GM19025 (cell line): ENCODE measurements around the gene FBXO46.
"Not testable (repeated sequence)": the region's sequence is repeated elsewhere in the genome, so short reads cannot be mapped to it uniquely, and the experiment has no call there.

Experiments
- ATAC-seq: cut with Tn5 transposase; IDR thresholded peaks from one replicate; pipeline ENCODE4 v1.9.1; 2021; ENCODE audit warnings: mild to moderate bottlenecking, low read depth, moderate library complexity; ENCODE audit not compliant: unreplicated experiment

The FBXO46 gene

DNA sequence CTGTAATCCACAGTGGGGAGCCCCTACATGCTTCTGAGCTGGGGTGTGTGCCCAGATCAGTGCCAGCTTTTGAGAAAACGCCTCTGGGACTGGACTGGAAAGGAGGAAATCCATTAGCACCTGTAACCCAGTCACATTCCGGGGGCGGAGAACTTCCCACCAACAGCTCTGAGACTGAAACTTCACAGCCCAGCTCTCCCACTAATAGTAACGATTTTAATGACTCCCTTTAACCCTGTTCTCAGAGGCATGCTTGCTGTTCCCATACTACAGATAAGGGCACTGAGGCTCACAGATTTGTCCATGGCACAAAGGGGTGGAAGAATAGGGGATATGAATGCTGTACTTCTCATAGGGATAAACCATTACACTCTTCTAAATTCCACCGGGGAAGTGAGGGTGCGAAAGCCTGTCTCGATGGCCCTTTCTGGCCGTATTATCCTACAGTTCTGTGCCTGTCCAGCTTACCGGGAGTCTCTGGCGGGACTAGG lies 851 bp downstream of the FBXO46 start:
- ATAC-seq, result no peak

DNA sequence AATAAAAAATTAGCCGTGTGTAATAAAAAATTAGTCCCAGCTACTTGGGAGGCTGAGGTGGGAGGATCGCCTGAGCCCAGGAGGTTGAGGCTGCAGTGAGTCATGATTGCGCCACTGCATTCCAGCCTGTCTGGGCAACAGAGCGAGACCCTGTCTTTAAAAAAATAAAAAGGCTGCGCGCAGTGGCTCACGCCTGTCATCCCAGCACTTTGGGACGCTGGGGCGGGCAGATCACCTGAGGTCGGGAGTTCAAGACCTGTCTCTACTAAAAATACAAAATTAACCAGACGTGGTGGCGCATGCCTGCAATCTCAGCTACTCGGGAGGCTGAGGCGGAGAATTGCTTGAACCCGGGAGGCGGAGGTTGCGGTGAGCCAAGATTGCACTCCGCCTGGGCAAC lies 2.0 kb downstream of the FBXO46 start:
- not testable (repeated sequence) for ATAC-seq

DNA sequence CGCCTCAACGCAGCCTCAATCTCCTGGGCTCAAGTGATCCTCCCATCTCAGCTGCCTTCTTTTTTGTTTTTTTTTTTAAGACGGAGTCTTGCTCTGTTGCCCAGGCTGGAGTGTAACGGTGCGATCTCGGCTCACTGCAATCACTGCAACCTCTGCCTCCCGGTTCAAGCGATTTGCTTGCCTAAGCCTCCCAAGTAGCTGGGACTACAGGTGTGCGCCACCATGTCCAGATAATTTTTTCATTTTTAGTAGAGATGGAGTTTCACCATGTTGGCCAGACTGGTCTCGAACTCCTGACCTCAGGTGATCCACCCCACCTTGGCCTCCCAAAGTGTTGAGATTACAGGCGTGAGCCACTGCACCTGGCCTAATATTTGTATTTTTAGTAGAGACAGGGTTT lies 10.6 kb downstream of the FBXO46 start:
- ATAC-seq, result not testable (repeated sequence)

DNA sequence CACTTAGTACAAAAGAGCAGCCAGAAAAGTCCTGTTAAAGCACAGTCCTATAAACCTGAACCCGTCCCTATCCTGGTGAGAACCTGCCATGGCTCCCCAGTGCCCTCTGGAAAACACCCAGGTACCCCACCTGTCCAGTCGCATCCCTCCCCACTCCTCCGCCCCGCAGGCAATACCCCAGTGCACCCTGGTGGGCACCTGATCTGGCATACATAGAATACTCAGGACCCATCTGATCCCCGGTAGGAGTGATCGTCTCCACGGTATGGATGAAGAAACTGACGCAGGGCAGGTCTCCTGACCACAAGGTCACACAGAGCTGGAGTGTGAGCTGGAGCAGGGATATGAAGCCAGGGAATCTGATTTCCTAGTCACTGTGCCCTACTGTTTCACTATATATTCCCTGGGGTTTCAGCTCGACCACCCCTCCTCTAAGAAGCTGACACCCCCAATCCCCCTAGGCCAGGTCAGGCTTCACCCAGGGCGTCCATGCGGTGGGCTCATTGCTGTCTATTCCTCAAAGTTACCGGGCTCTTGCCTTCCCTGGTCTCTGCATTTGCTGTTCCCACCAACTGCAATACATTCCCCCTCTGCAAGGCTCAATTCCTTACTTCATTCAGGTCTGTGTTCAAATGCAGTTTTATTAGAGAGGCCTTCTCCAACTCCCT lies 12.6 kb downstream of the FBXO46 start:
- ATAC-seq, result no peak

DNA sequence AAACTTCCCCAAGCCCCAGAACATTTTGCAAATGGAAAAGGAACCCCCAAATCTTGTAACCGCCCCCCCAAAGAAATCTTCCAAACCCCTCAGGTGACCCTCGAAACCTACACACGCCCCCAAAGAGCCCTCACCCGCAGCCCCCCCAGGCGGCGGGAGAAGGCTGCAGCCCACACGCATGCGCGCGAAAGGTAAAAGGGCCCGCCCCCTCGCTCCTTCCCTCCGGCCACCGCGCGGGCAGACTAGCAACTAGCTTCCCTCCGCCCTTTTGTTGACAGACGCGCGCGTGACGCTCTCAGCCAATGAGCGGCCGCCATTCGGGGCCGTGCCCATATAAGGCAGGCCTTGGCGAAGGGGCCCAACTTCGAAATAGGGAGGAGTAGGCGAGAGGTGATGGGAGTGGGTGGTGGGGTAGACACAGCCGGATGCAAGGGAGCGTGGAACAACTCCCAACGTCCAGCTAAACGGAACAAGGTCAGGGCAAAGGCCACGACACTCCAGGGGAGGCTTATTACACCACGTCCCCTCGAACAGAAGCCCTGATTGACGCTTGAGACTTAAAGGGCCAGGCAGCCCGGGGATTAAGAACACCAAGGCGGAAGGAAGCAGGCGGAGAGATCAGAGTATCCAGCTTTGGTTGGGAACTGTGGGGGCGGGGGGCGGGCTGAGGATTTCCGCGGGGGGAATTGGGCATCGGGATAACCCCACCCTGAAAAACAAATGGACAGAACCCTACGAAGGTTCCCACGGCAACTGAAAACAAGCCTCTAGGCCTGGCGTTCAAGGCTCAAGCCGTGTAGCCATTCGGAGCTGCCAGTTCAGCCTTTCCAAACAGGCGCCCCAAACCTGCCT lies 13.3 kb downstream of the FBXO46 start:
- ATAC-seq, result peak; percentile 94

DNA sequence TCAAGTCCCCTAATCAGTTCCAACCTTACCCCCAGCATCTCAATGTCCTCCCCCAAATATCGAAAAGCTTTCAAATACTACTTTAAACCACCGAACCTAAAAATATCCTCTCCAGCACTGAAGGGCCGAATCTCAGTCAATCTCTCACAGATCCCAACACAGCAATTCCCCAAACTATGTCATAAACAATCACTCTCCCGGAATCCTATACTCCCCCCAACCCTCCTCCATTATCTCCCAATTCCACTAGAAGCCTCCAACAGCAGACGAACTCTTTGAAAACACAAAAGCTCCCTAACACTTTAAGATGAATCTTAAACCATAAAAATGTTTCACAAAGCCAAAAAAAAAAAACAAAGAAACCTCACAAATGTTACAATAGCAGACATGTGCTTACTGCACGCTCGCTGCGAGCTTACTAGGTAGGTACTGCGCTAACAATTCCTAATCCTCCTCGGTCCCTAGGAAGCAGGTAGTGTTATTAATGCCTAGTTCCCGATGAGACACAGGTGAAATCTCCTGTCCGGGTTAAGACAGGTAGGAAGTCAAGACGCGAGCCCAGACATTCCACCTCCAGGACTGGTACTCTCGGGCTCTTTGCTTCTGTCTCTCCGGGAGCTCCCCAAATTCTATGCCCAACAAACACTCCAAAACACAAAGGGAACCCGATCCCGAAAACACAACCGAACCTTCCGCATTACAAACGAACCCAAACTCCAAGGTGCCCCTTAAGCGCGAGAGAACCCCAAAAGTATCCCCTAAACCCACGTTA lies 14.2 kb downstream of the FBXO46 start:
- no peak for ATAC-seq

DNA sequence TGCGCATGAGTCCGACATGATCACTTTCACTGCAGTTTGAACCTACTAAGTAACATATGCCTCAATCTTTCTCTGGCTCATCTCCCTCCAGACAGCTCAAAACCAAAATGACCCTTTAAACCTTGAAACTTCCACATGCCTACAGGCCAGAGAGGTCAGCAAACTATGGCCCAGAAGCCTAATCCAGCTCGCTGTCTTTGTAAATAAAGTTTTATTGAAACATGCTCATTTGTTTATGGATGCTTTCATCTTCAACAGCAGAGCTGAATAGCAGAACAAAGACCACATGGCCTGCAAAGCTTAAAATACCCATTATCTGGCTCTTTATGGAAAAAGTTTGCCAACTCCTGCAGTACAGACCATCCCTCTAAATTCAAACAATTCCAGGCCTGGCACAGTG lies 15.6 kb downstream of the FBXO46 start:
- no peak for ATAC-seq

DNA sequence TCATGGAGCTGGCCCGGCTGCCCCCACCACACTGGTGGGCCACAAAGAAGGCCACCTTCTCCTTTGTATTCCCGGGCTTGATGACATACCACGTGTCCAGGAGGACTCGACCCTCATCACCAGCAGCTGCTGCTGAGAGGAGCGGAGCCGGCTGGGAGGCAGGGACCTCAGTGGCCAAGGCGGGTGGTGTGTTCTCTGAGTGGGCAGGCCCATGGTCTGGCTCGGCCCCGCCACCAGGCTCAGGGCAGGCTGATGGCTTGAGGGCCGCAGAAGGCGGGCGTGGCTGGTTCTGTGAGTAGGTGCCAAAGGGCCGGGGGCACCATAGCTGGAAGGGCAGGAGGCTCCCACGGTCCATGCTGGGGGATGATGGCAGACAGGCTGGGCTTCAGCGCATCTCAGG lies 17.6 kb downstream of the FBXO46 start:
- ATAC-seq, result no peak

DNA sequence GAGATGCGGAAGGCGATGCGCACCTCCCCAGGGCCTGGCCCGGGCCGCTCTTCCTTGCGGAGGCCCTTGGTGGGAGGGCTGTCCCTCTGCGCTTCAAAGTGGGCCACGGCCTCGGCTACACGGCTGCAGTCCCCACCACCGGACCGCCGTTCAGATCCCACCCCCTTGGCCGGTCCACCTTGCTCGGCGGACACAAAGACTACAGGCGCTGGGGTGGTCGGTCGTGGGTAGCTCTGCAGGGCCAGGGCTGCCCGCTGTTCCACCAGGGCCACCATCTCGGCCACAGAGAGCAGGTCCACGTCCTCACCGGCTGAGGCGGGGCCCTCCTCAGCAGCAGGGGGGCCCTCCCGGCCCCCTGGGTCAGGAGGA lies 18.0 kb downstream of the FBXO46 start:
- no peak for ATAC-seq

DNA sequence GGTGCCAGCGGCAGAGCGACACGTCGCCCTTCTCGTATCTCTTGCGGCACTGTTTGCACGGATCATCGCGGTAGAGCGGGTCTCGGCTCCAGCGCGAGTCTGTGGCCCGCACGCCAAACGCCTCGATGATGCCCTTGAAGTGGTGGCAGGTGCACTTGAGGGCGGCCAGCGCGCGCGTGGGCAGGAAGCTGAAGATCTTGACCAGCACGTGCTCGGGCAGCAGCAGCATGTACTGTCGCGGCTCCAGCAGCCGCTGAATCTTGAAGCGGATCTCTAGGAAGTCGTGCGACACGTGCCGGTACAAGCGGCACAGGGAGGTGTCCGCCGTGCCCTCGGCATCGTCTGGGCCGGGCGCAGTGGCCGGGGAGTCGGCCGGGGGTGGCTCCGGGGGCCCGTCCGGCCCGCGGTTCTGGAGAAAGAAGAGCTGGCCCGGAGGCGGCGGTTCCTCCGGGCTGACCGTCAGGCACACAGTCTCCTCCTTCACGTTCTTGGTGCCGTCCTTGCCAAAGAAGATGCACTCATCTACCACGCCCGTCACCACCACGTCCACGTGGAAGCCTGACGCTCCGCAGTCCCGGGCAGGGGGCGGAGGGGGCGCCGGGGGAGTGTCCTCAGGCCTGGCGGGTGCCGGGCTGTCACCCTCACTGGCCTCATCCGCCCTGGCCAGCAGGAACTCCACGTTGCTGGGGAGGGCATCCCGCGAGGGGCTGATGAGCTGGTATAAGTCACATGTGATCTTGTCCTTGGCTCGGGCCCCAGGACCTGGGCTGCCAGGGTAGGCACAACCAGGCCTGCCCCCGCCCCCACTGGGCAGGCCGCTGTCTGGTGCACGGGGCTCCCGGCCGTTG lies 18.6 kb downstream of the FBXO46 start:
- ATAC-seq, result no peak

DNA sequence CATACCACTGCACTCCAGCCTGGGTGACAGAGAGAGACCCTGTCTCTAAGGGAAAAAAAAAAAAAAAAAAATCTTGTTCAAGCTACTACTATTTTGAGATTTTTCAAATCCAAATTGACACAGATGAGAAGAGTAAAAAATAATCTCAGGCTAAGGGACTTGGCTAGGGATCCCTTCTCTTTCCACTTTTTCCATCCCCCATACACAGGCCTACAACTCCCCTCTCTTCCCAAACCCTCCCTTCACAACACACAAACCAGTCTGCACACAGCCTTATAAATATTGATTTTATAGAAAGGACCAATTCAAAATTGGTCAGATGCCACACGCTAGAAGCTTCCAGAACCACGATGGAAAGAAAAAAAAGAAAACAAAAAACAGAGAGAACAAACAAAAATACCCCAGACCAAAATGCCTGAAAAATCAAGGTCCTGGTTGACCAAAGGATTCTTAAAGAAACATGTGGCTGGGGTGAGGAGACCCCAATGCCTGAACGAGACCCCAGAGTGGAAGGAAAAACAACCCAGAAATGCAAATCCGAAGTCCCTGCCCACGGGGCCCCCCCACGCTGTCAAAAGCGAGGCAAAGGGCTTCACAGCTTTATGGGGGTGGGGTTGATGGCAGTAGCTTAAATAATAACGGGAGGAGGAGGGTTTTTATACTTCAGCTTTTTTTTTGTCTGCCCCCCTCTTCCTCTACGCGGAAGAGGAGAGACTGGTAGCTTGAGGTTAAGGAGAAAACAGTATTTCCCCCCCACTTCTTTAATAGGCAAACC lies 20.2 kb downstream of the FBXO46 start:
- ATAC-seq, result no peak

DNA sequence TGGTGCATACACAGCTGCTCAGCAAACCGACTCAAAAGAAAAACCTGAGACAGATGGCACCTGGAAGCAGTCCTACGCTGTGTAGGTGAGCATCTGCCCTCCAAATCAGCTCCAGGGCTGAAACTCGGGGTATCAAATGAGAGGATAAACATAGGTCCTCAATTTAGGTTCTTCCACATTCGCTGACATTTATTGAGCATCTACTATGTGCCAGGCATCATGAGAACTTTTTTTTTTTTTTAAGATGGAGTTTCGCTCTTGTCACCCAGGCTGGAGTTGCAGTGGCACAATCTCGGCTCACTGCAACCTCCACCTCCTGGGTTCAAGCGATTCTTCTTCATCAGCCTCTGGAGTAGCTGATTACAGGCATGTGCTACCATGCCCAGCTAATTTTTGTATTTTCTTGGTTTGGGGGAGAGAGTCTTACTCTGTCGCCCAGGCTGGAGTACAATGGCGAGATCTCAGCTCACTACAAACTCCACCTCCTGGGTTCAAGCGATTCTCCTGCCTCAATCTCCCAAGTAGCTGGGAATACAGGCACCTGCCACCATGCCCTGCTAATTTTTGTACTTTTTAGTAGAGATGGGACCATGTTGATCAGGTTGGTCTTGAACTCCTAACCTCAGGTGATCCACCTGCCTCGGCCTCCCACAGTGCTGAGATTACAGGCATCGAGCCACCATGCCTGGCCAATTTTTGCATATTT lies 24.8 kb downstream of the FBXO46 start:
- no peak for ATAC-seq

DNA sequence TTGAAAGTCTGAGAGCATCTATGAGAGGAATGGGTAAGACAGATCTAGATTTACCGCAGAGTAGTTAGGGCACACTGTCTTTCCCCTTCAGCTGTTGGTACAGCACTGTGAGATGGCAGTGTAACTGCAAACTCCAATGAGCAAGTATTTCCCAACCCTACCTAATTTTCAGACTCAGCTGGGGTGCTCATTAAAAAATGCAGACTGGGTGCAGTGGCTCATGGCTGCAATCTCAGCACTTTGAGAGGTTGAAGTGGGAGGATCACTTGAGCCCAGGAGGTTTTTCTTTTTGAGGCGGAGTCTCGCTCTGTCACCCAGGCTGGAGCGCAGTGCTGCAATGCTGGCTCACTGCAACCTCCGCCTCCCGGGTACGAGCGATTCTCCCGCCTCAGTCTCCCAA lies 25.6 kb downstream of the FBXO46 start:
- no peak for ATAC-seq

DNA sequence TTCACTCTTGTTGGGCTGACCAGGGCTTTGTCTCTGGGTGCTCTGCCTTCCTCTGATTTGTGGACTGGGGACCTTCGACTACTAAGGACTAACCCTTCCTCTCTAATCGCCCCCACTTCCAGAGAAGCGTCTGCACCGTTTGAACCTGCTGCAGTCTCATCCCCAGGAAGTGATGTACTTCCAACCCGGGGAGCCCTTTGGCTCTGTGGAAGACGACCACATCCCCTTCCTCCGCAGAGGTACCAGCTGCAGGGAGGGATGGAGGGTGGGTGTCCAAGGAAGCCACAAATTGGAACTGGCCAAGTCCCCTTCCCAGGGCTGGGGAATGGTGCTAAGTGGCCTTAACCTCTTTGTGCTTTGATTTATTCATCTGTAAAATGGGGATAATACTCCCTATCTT lies 29.0 kb downstream of the FBXO46 start:
- ATAC-seq, result no peak

DNA sequence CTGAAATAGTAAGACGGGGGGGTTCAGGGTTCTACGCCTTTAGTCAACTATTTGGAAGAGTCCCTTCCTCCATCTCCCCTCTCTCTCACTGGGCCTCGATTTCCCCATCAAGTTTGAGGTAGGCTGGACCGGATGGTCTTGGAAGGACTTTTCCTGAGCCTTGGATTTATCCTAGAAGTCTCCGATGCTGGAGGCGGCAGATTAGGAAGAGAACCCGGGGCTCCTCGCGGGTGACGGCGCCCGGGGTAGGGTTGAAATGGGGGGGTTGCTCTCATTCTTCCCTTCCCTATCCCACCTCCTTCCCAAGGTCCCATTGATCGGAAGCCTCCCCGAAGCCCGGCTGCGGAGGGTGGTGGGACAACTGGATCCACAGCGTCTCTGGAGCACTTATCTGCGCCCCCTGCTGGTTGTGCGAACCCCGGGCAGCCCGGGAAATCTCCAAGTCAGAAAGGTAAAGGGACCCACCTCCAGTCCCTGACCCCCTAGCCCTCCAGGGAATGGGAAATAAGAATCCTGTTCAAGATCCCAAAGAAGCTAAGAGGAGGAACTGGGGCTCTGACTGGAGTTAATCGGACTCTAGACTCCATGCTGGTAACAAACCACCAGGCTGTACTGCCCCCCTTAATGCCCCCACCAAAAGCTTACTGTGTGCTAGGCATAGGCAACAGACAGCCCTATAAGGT lies 37.4 kb downstream of the FBXO46 start:
- ATAC-seq, result no peak

DNA sequence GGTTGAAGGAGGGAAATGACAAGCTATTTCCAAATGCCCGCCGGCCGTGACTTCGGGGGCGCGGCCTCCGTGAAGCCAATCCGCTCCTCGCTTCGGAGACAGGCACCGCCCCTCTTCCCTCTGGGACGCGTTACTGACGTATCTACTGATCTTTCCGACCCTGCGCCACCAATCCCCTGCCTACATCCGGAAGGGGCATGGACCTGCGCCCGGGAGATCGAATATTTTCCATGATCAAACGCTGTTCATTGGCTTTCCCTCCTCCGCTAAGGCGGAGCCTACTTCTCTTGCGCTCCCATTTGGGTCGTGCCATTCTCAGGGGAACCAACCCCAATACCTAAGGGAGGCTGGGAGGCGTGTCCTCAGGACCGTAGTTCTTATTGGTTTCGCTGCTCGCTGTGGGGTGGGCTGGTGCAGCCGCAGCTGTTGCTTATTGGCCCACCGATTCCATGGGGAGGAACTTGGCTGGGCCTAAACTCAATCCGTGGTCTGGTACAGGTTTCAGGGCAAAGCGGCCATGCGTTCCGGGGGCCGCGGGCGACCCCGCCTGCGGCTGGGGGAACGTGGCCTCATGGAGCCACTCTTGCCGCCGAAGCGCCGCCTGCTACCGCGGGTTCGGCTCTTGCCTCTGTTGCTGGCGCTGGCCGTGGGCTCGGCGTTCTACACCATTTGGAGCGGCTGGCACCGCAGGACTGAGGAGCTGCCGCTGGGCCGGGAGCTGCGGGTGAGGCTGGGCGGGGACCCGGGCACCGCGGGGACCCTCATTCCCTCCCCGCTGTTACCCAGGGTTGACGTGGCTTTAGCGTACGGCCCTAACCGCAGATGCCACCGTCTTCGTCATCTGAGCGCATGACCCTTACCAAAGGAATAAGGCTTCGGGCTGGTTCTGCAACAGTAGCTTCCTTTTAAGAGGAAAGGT lies 38.2 kb downstream of the FBXO46 start, which contains the start of gene QPCTL:
Gene QPCTL, plus strand, starts transcription at position 480 of the 919 bp plus-strand sequence. Its CDS starts 38 bp downstream, at position 518.
- ATAC-seq, result peak; percentile 84

DNA sequence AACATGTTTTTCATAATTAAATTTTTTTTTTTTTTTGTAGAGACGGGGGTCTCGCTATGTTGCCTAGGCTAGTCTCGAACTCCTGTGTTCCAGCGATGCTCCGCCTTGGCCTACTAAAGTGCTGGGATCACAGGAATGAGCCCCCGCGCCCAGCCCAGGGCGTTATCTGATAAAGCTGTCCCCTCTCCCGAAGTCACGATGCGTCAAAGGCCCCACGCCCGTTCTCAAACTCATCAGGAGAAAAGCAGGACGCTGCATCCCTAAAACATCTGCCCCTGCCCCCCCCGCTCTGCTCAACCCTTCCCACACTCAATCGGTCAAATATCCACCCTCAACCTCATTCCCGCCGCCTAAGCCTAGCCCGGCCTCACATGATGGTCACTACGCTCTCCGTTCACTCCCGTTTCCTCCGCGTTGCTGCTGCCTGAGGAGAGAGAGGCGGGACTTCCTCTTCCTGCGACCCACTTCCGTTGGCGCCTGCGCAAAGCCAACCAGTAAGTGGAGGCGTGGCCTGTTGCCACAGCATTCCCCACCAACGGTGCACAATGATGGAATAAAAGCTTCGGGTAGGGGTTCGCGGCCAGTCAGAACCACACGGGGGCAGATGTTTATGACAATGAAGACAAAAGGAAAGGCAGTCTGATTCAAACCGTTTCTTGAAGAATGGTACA lies 39.0 kb downstream of the FBXO46 start, which contains the start of gene SNRPD2:
Gene SNRPD2, minus strand, starts transcription at position 438 of the 671 bp plus-strand sequence. Its CDS starts 65 bp downstream, at position 373.
- peak; percentile 42 for ATAC-seq
